Middle frontal gyrus (tissue), 1 donor: ENCODE results near the gene SPATA9.
"Not testable (repeated sequence)": the region's sequence is repeated elsewhere in the genome, so short reads cannot be mapped to it uniquely, and the experiment has no call there.

ENCODE experiments used
- DNase-seq: peaks from one replicate; pipeline ENCODE4 v3.0.0-alpha.2; 2015; ENCODE audit warnings: low spot score; ENCODE audit errors: extremely low spot score

The SPATA9 gene

GRCh38 chr5:95717439-95717838 is 34.6 kb upstream of the SPATA9 start:
- no peak for DNase-seq

GRCh38 chr5:95715799-95716461 is 33.1 kb upstream of the SPATA9 start:
- DNase-seq = no peak

DNA sequence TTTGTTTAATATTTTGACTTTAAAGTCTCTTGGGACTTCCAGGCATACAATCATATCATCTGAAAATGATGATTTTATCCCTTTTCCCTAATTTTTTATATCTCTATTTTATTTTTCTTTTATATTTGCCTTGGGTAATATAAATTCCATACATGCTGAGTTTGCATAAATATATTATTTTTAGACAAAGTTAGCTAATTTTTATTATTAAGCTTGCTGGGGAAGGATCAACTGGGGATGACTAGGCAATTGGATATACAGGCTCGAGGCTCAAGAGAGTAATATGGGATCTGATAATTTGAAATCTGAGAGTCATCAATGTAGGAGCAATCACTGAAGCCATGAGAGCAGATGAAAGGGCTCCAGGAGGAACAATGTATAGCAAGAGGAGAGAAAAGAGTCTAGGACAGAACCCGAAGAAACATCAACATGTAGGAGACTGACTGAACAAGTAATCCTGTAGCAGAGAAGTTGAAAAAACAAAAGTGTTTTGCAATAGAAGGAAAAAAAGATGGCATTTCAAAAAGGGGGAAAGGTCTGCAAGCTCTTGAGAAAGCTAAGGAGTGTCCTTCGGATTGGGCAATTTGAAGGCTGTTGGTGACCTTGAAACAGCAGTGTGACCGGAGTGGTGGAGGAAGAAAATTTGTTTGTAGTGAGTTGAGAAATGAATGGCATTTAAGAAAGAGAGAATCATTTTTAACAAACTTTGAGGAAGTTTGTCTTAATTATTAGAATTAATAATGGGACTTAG is 31.3 kb upstream of the SPATA9 start:
- DNase-seq = no peak

GRCh38 chr5:95713246-95713645 is 30.5 kb upstream of the SPATA9 start:
- DNase-seq = not testable (repeated sequence)

GRCh38 chr5:95712347-95712958 is 29.7 kb upstream of the SPATA9 start:
- DNase-seq = no peak

DNA sequence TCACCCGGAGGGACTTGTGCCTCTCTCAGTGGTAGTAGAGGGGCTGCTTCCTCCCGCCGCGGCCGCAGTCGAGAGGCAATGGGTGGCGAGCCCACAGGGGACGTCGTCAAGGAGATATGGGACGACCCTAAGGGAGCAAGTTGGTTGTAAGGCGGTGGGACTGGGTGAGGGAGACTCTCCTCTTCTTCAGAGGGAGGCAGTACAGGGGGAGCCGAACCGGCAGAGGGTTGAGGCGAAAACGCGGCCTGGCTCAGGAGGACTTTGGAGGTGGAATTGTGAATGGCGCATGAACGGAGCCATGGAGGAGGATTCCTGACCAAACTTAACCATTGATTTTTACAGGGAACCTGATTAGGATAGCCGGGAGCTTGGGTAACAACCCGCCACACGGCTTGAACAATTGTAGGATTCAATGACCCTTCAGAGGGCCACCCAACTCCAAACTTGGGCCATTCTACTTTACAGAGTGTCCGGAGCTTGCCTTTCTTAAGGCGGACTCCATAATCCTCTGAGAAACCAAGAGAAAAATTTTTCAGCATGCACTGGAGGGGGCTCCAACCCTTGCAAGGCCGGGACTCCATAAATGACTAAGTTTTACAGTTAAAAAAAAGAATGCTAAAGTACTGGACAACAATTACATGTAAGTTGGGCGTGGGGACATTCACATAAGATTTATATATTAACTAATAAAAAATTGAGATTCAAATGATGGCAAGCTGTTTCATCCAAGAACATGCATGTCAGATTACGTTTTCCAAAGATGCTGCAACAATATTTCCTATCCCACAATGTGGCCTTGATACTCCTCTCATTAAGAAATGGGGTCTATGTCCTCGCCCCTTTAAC is 28.9 kb upstream of the SPATA9 start:
- no peak for DNase-seq

GRCh38 chr5:95710651-95711500 is 28.1 kb upstream of the SPATA9 start:
- DNase-seq = not testable (repeated sequence)

GRCh38 chr5:95709967-95710650 is 27.3 kb upstream of the SPATA9 start:
- DNase-seq = no peak

DNA sequence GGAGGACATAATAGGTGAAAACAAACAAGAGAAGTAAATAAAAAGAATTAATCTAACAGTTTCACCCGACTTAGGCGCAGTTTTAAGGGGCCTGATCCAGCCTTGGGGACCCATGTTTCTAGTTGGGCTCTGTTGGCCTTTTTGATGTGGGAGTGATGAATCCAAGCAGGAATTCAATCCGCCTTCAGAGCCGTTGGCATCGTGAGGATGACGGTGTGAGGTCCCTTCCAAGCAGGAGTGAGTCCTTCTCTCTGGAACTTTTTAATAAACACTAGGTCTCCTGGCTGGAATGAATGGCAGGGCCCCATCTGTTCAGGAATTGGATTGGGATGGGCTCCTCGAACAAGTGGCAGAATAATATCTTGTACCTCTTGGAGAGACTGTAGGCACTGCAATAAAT is 26.1 kb upstream of the SPATA9 start:
- no peak for DNase-seq

DNA sequence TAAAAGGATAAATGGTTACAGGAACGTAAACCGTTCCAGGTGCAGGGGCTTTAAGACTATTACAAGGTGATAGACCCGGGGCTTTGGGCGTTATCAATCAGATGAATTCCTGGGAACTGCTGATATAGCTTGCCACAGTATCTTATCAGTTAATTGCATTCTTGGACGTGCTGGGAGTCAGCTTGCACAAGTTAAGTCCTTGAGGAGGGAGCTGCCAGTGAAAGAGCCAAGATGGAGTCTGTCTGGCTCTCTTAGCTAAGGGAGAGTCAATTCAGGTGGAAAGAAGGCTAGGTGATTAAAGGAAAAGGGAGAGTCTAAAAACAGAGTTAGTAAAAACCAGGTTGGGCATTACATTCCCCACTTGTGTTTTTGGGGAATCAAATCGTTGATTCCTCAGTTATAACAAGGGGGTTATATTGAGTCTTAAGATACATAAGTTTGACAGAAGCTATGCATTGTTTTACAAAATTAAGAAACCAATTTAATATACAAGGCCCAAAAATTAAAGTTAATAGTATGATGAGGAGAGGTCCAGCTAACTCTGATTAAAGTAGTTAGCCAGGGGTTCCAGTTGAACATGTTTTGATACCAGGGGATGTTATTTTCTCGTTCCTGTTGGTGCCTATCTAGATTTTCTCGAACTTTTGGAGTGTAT is 24.9 kb upstream of the SPATA9 start:
- DNase-seq = not testable (repeated sequence)

DNA sequence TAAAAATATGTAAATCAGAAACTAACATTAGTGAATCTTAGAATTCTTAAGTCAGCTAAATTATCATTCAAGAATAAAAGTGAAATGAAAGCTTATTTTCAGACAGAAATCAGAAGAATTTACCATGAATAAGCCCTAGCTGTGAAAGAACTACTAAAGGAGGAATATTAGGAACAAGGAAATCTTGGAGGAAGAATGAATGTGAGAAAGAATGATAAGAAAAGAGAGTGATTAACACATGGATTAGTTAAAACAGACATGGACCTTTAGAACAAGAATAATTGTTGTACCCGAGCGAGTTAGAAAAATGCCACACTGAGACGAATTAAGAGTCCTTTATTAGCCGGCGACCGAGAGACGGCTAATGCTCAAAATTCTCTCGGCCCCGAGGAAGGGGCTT is 24.3 kb upstream of the SPATA9 start:
- no peak for DNase-seq

DNA sequence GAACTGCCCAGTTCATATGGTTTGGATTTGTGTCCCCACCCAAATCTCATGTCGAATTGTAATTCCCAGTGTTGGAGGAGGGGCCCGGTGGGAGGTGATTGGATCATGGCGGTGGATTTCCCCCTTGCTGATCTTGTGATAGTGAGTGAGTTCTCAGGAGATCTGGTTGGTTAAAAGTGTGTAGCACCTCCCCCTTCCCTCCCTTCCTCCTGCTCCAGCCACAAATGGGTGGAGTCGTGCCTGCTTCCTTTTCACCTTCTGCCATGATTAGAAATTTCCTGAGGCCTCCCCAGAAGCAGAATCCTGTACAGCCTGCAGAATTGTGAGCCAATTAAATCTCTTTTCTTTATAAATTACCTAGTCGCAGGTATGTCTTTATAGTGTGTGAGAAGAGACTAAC is 23.4 kb upstream of the SPATA9 start:
- DNase-seq = not testable (repeated sequence)

DNA sequence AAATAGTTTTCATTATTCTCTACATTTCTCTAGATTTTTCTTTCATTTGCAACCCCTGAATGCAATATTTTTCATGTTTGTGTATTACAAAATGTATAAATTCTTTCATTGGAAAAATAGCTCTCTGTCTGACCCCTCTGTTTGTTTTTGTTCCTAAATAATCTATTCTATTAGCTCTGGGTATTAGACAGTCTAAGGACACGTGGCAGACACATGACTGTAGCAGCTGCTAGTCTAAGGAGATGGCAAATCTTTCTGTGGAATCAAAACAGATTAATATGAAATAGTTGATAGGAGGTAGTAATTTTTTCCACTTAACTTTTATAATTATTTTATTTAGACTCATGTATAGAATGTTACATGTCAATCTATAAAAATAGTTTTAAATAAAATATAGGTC is 21.4 kb upstream of the SPATA9 start:
- DNase-seq = no peak

- DNase-seq = no peak
Observed at GRCh38 chr5:95701074-95701473, 18.3 kb upstream of the SPATA9 start.

- no peak for DNase-seq
Observed at GRCh38 chr5:95699337-95699736, 16.5 kb upstream of the SPATA9 start.

DNA sequence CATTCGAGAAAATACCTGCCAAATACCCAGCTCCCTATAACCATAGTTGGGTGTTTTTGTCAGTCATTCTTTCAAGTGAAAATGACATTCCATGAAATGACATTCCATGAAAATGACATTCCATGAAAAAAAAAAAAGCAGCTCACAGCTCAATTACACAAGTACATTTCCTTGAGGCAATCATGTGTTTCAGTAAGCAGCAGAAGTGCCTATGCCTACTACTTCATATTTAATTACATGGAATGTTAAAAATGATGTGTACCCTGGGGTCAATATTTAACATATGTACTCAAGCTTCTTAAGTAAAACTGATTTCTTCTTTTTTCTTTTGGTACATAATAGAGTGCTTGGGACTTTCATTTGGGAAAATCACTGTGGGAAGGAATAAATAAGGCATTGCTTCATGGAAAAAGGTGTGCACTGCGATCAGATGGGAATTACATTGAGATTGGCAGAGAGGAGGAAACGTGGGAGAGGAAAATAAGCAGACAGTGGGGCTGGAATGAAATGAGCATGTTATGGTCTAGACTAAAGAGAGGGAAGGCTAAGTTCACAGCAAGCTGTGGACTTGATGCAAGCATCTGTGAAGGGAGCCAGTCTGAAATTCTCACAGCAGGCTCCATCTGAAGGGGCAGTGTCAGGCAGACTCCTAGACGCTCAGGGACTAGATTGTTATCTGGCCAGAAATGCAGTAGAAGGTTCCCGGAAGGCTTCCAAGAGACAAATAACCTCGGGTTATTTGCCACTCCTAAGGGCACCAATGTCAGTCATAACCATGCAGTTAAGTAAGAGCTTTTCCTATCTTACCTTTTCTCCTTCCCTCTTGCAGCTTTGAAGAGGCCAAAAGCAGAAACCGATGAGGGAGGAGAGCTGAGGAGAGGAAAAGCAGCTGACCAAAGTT is 15.2 kb upstream of the SPATA9 start:
- no peak for DNase-seq

- DNase-seq = no peak
Observed at GRCh38 chr5:95690333-95690732, 7.5 kb upstream of the SPATA9 start.

DNA sequence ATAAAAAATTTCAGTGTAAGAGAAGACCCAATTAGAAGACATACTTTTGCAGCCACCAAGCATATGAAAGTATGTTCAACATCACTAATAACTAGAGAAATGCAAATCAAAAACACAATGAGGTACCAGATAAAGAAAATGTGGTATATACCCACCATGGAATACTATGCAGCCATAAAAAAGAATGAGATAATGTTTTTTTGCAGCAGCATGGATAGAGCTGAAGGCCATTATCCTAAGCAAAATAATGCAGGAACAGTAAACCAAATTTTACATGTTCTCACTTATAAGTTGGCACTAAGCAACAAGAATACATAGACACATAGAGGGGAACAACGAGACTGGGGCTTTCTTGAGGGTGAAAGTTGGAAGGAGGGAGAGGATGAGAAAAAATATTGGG is 6.9 kb upstream of the SPATA9 start:
- DNase-seq = no peak

DNA sequence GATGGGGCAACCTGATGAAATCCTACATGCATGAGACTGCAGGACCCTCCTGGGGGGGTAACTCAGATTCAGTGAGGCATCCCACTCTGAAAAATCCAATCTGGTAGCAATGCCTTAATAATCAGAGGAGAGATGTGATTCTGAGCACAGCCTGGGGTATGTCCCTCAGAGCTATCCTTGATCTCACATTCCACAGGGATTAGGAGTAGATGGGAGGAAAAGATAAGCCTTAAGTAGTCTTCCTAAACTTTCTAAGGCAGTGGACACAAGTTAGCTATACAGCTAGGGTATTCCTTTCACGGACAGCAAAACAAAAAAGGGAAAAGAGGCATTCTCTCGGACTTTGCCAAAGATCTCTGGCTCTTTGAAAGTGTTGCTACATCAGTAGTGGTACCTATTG is 3.9 kb upstream of the SPATA9 start:
- DNase-seq = no peak
